ENCODE measurements around the gene OR6C76.
"Not testable (repeated sequence)": the region's sequence is repeated elsewhere in the genome, so short reads cannot be mapped to it uniquely, and the experiment has no call there.

OR6C76 gene

DNA sequence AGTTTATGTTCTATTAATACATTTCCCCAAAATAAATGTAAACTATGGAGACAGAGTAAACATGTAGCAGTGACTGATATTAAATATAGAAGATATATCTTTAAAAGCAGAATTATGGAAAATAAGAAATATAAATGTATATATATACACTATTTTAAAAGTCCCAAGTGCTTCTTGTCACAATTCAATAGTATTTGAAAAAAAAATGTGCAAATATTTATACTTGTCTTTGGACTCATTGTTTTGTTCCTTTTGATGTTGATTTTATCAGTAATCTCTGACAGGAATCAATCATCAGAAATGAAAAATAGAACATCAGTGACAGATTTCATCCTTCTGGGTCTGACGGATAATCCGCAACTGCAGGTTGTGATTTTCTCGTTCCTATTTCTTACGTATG, at the start of gene OR6C76:
TSS of gene OR6C76 (plus strand) at position 301 of the 400 bp plus-strand sequence. CDS start at position 301, 0 bp downstream.
- DNase-seq (ENCODE audit: insufficient read length, low spot score) (no peak), FAIRE-seq (no peak)
- no peak for TF ChIP-seq POLR2A (IDR thresholded peaks at IDR 0.05; ENCODE audit: low read depth, low read length)

DNA sequence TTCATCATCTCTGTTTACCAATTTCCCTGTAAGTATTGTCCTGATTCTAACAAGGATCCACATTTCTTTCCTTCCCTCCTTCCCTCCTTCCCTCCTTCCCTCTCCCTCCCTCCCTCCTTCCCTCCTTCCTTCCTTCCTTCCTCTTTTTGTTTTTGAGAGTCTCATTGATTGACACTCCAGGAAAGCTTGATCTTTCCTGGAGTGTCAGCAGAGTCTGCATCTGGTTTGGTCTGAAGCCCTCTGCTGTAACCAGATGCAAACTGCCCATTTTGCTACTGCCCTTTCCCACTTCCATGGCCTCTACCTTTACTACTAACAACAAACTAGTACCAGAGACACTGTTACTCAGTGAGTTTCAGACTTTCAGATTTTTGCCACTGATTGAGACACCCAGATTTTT, 40.2 kb upstream of the OR6C76 start:
- DNase-seq (ENCODE audit: insufficient read length, low spot score) (no peak), FAIRE-seq (no peak)
- TF ChIP-seq POLR2A (IDR thresholded peaks at IDR 0.05; ENCODE audit: low read depth, low read length) = no peak

DNA sequence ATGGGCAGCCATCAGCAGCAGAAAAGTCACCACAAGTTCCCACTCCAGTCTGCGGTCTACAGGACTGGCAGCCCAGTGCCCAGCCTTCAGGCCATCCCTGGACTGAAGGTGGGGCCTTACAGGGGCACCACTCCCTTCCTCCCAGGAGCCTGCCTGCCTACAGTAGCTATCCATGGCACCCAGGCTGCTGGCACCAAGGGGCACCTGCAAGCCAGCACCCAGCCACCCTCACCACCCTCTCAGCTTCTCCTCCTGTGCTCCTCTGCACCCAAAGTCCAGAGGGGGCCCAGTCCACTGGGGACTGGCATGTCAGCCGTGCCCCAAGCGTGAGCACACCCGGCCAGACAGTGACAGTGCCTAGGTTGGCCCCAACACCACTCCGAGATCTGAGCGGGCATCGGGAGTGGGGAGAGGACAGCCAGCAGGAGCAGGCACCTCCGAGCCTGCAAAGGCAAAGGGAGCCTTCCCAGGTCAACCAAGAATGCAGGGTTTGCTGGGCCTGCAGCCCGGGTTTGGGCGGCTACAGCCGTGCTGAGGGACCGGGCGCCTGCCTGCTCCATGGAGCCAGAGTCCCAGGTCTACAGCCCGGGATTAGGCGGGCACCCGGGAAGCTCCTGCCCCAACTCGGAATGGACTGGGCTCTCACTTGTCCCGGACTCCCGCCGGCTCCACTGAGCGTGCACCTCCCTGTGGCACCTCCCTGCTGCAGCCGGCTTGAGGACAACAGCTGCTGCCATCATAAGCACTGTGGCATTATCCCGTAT, 33.8 kb upstream of the OR6C76 start:
- DNase-seq (ENCODE audit: insufficient read length, low spot score) = no peak
- no peak for TF ChIP-seq POLR2A (IDR thresholded peaks at IDR 0.05; ENCODE audit: low read depth, low read length)
- FAIRE-seq = no peak

GRCh38 chr12:55396326-55396725, 29.7 kb upstream of the OR6C76 start:
- no peak for TF ChIP-seq POLR2A (IDR thresholded peaks at IDR 0.05; ENCODE audit: low read depth, low read length)
- DNase-seq (ENCODE audit: insufficient read length, low spot score) (no peak), FAIRE-seq (no peak)

GRCh38 chr12:55400229-55400628, 25.8 kb upstream of the OR6C76 start, which contains the start of gene OR6C65:
TSS of gene OR6C65 (plus strand) at chr12:55400529. CDS start at chr12:55400529, 0 bp downstream.
- FAIRE-seq (no peak), DNase-seq (ENCODE audit: insufficient read length, low spot score) (no peak)
- no peak for TF ChIP-seq POLR2A (IDR thresholded peaks at IDR 0.05; ENCODE audit: low read depth, low read length)

GRCh38 chr12:55407866-55408265, 18.2 kb upstream of the OR6C76 start:
- FAIRE-seq (no peak), DNase-seq (ENCODE audit: insufficient read length, low spot score) (no peak)
- no peak for TF ChIP-seq POLR2A (IDR thresholded peaks at IDR 0.05; ENCODE audit: low read depth, low read length)

DNA sequence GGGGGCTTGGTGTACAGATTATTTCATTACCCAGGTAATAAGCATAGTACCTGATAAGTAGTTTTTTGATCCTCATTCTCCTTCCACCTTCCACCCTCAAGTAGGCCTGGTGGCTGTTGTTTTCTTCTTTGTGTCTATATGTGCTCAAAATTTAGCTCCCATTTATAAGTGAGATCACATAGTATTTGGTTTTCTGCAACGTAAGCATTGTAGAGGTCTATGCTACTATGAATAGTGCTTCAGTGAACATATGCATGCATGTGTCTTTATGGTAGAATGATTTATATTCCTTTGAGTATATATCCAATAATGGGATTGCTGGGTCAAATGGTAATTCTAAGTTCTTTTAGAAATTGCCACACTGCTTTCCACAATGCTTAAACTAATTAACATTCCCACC, 16.9 kb upstream of the OR6C76 start:
- not testable (repeated sequence) for DNase-seq (ENCODE audit: insufficient read length, low spot score); FAIRE-seq

DNA sequence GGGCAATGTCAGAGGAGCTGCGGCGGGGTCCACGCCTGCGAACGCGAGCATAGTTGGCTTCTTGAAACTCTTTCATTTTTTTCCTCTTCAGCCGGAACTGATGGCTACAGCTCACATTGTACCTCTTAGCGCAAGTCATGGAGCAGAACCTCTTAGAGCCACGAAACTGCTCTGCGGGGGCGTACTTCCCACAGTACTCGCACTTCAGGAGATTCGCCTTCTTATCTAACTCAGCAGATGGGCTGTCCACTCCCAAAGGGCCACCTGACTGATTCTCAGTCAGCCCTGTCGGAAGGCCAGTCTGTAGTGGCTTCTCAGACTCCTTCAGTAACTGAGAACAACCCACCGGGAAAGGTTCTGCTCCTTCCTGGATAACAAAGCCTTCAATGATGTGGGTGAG, 13.9 kb upstream of the OR6C76 start:
- not testable (repeated sequence) for FAIRE-seq

DNA sequence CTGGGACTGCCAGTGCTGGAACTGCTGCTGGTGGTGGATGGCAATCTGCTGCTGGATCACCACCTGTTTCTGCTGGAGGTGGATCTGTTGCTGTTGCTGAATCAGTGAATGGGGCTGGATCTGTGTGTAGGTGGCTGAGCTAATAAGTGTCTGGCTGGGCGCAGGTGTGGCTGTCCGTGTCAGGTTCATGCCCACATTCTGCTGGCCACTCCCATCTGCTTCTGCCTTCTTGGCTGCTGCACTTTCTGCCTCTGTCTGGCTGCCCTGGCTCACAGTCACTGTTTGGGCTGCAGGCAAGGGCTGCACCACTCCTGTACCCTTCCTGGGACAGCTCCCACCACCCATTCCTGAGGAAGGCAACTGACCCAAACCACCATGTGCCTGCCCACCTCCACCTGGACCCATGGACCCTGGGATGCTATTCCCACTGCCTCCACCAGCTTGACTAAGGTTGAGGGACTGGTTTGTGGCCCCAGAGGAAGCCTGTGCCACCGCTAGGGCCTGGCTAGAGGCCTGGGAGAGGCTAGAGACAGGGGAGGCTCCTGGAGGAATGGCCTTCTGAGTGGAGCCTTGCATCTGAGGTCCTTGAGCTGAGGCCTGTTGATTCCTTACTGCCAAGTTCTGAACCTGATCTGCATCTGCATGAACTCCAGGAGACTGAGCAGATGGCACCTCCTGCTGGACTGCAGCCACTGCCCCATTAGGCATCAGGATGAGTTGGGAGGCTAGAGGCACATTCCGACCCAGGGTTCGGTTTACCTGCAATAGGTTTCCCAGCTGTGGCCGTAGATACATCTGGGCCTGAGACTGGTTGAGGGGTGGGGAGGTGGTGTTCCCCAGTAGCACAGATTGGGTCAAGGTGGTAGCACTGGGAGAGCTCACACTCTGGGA, 12.3 kb upstream of the OR6C76 start:
- not testable (repeated sequence) for FAIRE-seq; DNase-seq (ENCODE audit: insufficient read length, low spot score)

More for the DNA sequence above, 13.9 kb upstream of the OR6C76 start:
- DNase-seq (ENCODE audit: insufficient read length, low spot score) = not testable (repeated sequence)

- DNase-seq (ENCODE audit: insufficient read length, low spot score); FAIRE-seq: not testable (repeated sequence)
Observed at GRCh38 chr12:55414396-55414823, 11.6 kb upstream of the OR6C76 start.

DNA sequence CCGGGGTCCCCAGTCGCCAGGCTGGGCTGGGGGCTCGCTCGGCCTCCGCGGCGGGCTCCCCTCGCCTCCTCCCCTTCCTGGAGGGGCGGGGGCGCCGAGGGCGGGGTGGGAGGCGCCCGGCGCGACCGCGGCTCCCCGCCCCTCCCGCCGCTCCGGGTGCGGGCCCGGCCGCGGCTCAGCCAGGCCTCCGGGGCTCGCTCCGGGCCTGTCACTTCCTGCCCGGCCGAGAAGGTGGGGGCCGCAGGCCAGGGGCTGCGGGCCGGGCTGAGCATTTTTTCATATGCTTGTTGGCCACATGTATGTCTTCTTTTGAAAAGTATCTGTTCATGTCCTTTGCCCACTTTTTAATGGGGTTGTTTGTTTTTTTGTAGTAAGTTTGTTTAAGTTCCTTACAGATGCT, 11.2 kb upstream of the OR6C76 start:
- FAIRE-seq = not testable (repeated sequence)

DNA sequence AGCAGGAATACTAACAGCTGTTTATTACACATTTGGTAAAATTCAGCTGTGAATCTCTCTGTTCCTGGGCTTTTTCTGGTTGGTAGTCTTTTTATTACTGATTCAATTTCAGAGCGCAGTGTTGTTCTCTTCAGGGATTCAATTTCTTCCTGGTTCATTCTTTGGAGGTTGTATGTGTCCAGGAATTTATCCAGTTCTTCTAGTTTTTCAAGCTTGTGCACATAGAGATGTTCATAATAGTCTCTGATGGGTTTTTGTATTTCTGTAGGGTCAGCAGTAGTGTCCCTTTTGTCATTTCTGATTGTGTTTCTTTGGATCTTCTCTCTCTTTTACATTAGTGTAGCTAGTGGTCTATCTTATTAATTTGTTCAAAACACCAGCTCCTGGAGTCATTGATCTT, 9.1 kb upstream of the OR6C76 start:
- DNase-seq (ENCODE audit: insufficient read length, low spot score) (no peak), FAIRE-seq (no peak)
- TF ChIP-seq POLR2A (IDR thresholded peaks at IDR 0.05; ENCODE audit: low read depth, low read length) = no peak

More for the DNA sequence above, 11.2 kb upstream of the OR6C76 start:
- not testable (repeated sequence) for DNase-seq (ENCODE audit: insufficient read length, low spot score)

DNA sequence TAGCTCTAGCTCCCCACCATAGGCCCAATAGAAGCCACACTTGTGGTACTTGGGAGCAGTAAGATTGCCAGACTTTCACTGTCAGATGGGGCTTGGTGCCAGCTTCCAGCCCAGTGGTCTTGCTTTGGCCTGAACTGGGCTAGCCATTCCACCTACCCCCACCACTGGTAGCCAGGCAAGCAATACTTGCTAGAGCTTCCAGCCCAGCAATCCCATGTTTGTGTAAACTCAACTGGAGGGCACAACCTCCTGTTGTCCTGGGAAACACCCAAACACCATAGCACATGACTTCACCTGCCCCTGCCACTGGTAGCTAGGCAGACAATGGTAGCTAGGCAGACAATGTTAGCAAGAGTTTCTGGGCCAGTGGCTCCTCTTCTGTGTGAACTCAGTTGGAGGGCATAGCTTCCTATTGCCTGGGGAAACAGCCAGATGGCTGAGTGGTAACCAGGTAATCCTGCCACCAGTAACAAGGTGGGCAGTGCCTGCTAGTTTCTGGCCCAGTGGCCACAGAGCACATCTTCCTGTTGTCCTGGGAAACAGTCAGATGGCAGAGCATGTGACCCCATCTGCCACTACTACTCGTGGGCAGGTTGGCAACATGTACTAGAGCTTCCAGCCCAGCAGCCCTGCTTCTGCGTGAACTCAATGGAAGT, 5.6 kb upstream of the OR6C76 start:
- FAIRE-seq (no peak), DNase-seq (ENCODE audit: insufficient read length, low spot score) (no peak)
- no peak for TF ChIP-seq POLR2A (IDR thresholded peaks at IDR 0.05; ENCODE audit: low read depth, low read length)

Measured in H54 (cell line).